KMS-11 (cell line): Measurements from ENCODE around the gene GASK1A.
"Not testable (repeated sequence)": the region's sequence is repeated elsewhere in the genome, so short reads cannot be mapped to it uniquely, and the experiment has no call there.

Experiments
- H2AFZ ChIP-seq: fragments of 200-600 bp; sonication (generic); 2 replicates; pipeline ENCODE4 v1.6.1; 2016; ENCODE audit warnings: antibody characterized with exemption, mixed run types, low read depth
- H3K27ac ChIP-seq: fragments of 200-600 bp; sonication (generic); 2 replicates; pipeline ENCODE4 v1.6.1; 2016; ENCODE audit warnings: mild to moderate bottlenecking, mixed run types
- H3K27me3 ChIP-seq: fragments of 200-600 bp; sonication (generic); 2 replicates; pipeline ENCODE4 v1.6.1; 2017; ENCODE audit warnings: mild to moderate bottlenecking, low read depth, mixed run types, moderate library complexity; ENCODE audit not compliant: insufficient read depth
- H3K36me3 ChIP-seq: fragments of 200-600 bp; sonication (generic); 2 replicates; pipeline ENCODE4 v1.6.1; 2017; ENCODE audit warnings: mild to moderate bottlenecking, mixed run types; ENCODE audit not compliant: insufficient read depth
- H3K4me1 ChIP-seq: fragments of 200-600 bp; sonication (generic); 2 replicates; pipeline ENCODE4 v1.6.1; 2016; ENCODE audit warnings: mild to moderate bottlenecking, low read depth, mixed run types; ENCODE audit not compliant: poor library complexity, severe bottlenecking
- H3K4me2 ChIP-seq: fragments of 200-600 bp; sonication (generic); 2 replicates; pipeline ENCODE4 v1.7.0; 2016; ENCODE audit warnings: mild to moderate bottlenecking, mixed run types
- H3K4me3 ChIP-seq: fragments of 200-600 bp; sonication (generic); IDR thresholded peaks from 2 replicates; pipeline ENCODE4 v1.6.1; 2017; ENCODE audit warnings: low read depth, low read length, mixed read lengths; ENCODE audit not compliant: insufficient read depth
- H3K79me2 ChIP-seq: fragments of 200-600 bp; sonication (generic); 2 replicates; pipeline ENCODE4 v1.6.1; 2016; ENCODE audit warnings: low read depth, mixed run types; ENCODE audit not compliant: insufficient read depth
- H3K9ac ChIP-seq: fragments of 200-600 bp; sonication (generic); 2 replicates; pipeline ENCODE4 v1.6.1; 2016; ENCODE audit warnings: mild to moderate bottlenecking, mixed run types
- H4K20me1 ChIP-seq: fragments of 200-600 bp; sonication (generic); 2 replicates; pipeline ENCODE4 v1.6.1; 2016; ENCODE audit warnings: mild to moderate bottlenecking, mixed run types; ENCODE audit not compliant: insufficient read depth
- CTCF ChIP-seq: fragments of 200-600 bp; sonication (generic); conservative IDR thresholded peaks from 2 replicates; pipeline ENCODE4 v1.6.1; 2017; ENCODE audit warnings: low read depth, mild to moderate bottlenecking, antibody characterized with exemption, low read length, moderate library complexity, mixed read lengths

Gene GASK1A

GRCh38 chr3:42964266-42964665 is 14.8 kb upstream of the GASK1A start:
- Histone ChIP-seq H4K20me1 (no peaks in the 10 kb centered on the region), H3K4me1 (no peaks in the 10 kb centered on the region), H3K4me3 (no peak overlapping the region), H3K9ac (no peak overlapping the region), H3K79me2 (no peaks in the 10 kb centered on the region), H3K36me3 (no peaks in the 10 kb centered on the region), H3K4me2 (no peak overlapping the region), H3K27ac (no peak overlapping the region), H2AFZ (no peak overlapping the region), H3K27me3 (no peaks in the 10 kb centered on the region)
- no peak for TF ChIP-seq CTCF

- Histone ChIP-seq H3K4me1 (no peaks in the 10 kb centered on the region), H3K4me3 (no peak overlapping the region), H4K20me1 (no peaks in the 10 kb centered on the region), H3K79me2 (no peaks in the 10 kb centered on the region), H2AFZ (no peak overlapping the region), H3K36me3 (no peaks in the 10 kb centered on the region), H3K27ac (no peak overlapping the region), H3K9ac (no peak overlapping the region), H3K27me3 (no peaks in the 10 kb centered on the region), H3K4me2 (no peak overlapping the region)
- no peak for TF ChIP-seq CTCF
Observed at GRCh38 chr3:42970557-42970956, 8.6 kb upstream of the GASK1A start.

GRCh38 chr3:42970976-42971772 is 7.9 kb upstream of the GASK1A start:
- no peaks in the 10 kb centered on the region for H4K20me1 ChIP-seq
- no peaks in the 10 kb centered on the region for H3K79me2 ChIP-seq
- H3K9ac ChIP-seq, result no peak overlapping the region
- H2AFZ ChIP-seq, result no peak overlapping the region
- no peak for TF ChIP-seq CTCF
- H3K27me3 ChIP-seq, result no peaks in the 10 kb centered on the region
- no peak overlapping the region for H3K4me3 ChIP-seq
- H3K27ac ChIP-seq, result no peak overlapping the region
- no peaks in the 10 kb centered on the region for H3K36me3 ChIP-seq
- no peak overlapping the region for H3K4me2 ChIP-seq
- no peaks in the 10 kb centered on the region for H3K4me1 ChIP-seq

- not testable (repeated sequence) for H3K4me3 ChIP-seq, H3K9ac ChIP-seq, H2AFZ ChIP-seq, H3K79me2 ChIP-seq, H4K20me1 ChIP-seq, H3K4me2 ChIP-seq, H3K4me1 ChIP-seq, H3K27ac ChIP-seq, H3K36me3 ChIP-seq, H3K27me3 ChIP-seq
Observed at GRCh38 chr3:42974906-42975305, 4.2 kb upstream of the GASK1A start.

GRCh38 chr3:42975456-42975855 is 3.7 kb upstream of the GASK1A start:
- H3K9ac ChIP-seq, result no peak overlapping the region
- H3K4me1 ChIP-seq, result no peaks in the 10 kb centered on the region
- H2AFZ ChIP-seq, result no peak overlapping the region
- no peak overlapping the region for H3K27ac ChIP-seq
- no peaks in the 10 kb centered on the region for H3K79me2 ChIP-seq
- no peaks in the 10 kb centered on the region for H4K20me1 ChIP-seq
- TF ChIP-seq CTCF, result no peak
- H3K27me3 ChIP-seq, result no peaks in the 10 kb centered on the region
- no peak overlapping the region for H3K4me3 ChIP-seq
- no peak overlapping the region for H3K4me2 ChIP-seq
- no peaks in the 10 kb centered on the region for H3K36me3 ChIP-seq
